Measurements from ENCODE around the gene RNF152. TPM values are rescaled to one million over a fixed set of nuclear protein-coding genes. Genes with fewer than 3 reads are reported as not detected.

The RNF152 gene
- total RNA-seq, 4 donors from 2014 or later, result 49.3 to 143 (median 95.2) TPM

GRCh38 chr18:61859113-61859512 is 33.7 kb downstream of the RNF152 start:
- Histone ChIP-seq H3K4me3 (no peak overlapping the region), H3K27me3 (no peaks in the 10 kb centered on the region), H3K27ac (no peak overlapping the region), H3K36me3 (no peaks in the 10 kb centered on the region), H3K9me3 (no peaks in the 10 kb centered on the region), H3K4me1 (peaks cover 10% of the 10 kb centered on the region)
- DNase-seq (ENCODE audit: low spot score in 2 of 2), result no peak
- 94% methylated on average over 9 of the region's 9 CpGs for WGBS
- TF ChIP-seq, protein P1, sequence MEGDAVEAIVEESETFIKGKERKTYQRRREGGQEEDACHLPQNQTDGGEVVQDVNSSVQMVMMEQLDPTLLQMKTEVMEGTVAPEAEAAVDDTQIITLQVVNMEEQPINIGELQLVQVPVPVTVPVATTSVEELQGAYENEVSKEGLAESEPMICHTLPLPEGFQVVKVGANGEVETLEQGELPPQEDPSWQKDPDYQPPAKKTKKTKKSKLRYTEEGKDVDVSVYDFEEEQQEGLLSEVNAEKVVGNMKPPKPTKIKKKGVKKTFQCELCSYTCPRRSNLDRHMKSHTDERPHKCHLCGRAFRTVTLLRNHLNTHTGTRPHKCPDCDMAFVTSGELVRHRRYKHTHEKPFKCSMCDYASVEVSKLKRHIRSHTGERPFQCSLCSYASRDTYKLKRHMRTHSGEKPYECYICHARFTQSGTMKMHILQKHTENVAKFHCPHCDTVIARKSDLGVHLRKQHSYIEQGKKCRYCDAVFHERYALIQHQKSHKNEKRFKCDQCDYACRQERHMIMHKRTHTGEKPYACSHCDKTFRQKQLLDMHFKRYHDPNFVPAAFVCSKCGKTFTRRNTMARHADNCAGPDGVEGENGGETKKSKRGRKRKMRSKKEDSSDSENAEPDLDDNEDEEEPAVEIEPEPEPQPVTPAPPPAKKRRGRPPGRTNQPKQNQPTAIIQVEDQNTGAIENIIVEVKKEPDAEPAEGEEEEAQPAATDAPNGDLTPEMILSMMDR (IDR thresholded peaks at IDR 0.05), result no peak
- TF ChIP-seq POLR2A (IDR thresholded peaks at IDR 0.05) (no peak), EP300 (IDR thresholded peaks at IDR 0.05) (no peak), POLR2AphosphoS5 (IDR thresholded peaks at IDR 0.05) (no peak)

DNA sequence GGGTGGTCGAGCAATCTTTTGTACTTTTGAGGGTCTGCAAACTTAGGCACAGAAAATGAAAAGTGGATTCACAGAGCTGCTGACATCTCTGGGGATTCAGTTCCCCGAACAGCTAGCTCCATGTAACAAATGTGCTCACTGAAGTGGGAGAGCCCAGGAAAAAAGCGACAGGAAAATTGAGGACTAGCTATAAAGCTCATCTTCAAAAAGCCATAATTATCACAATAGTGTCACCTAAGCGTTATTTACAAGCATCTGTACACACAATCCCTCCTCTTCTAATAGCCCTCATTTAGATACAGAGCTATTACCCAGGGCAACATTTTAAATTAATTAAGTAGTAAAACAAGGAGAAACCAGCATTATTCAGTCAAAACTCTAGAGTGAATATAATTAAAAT is 36.1 kb downstream of the RNF152 start:
- WGBS, result 86% methylated on average over 4 of the region's 4 CpGs
- Histone ChIP-seq H3K9me3 (no peaks in the 10 kb centered on the region), H3K4me3 (no peak overlapping the region), H3K27me3 (no peaks in the 10 kb centered on the region), H3K36me3 (no peaks in the 10 kb centered on the region), H3K4me1 (peaks cover 7% of the 10 kb centered on the region), H3K27ac (no peak overlapping the region)
- TF ChIP-seq, protein P1 (IDR thresholded peaks at IDR 0.05), result no peak
- TF ChIP-seq EP300 (IDR thresholded peaks at IDR 0.05) (no peak), POLR2A (IDR thresholded peaks at IDR 0.05) (no peak), POLR2AphosphoS5 (IDR thresholded peaks at IDR 0.05) (no peak)
- no peak for DNase-seq (ENCODE audit: low spot score in 2 of 2)

DNA sequence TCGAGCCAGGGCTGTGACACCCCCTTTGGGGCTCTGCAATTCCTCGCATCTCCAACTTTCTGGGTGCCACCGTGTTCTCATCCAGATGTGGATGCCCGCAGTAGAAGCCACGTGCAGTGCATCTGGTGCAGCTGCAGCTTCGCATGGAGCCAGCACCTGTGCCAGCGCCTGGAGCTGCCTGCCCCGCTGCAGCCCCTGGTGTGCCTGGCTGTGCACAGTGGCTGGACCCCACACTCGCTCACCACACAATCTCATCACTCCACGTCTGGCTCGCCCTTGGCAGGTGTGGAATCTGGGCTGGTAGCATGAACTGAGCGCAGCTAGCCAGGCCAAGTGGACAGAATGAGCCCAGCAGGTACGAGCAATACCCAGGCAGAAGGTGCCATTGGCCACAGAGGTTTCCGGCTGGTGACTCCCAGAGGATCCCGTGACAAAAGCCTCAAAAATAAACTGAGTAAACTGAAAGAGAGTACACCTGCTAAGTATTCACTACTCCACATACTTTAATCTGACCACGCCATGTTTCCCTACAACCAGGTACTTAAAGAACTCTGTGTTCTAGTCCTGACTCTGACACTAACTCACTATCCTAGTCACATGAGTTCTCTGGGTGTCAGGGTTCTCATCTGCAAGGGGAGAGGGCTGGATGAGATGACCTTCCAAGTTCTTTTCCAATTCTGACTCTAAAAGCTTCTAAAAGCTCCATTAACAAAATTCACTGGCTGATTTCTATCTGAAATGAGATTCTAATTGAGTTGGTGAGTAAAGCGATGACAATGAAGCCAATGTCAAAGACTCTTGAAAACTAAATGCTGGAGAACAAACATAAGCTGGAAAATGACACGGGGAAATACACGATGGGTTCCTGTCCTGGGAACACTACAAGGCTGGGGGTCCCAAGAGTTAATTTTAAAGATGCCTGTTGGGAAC is 37.1 kb downstream of the RNF152 start:
- Histone ChIP-seq H3K4me3 (no peak overlapping the region), H3K36me3 (no peaks in the 10 kb centered on the region), H3K27me3 (no peaks in the 10 kb centered on the region), H3K9me3 (no peaks in the 10 kb centered on the region), H3K4me1 (no peaks in the 10 kb centered on the region), H3K27ac (no peak overlapping the region)
- DNase-seq (ENCODE audit: low spot score in 2 of 2), result no peak
- WGBS, result 96% methylated on average over 14 of the region's 19 CpGs
- TF ChIP-seq POLR2A (IDR thresholded peaks at IDR 0.05), result no peak
- TF ChIP-seq, protein P1 (IDR thresholded peaks at IDR 0.05), result no peak
- TF ChIP-seq POLR2AphosphoS5 (IDR thresholded peaks at IDR 0.05), result no peak
- TF ChIP-seq EP300 (IDR thresholded peaks at IDR 0.05), result no peak

GRCh38 chr18:61854578-61855448 is 38.0 kb downstream of the RNF152 start:
- 72% methylated on average over 9 of the region's 9 CpGs for WGBS
- TF ChIP-seq, protein P1 (IDR thresholded peaks at IDR 0.05), result no peak
- TF ChIP-seq POLR2AphosphoS5 (IDR thresholded peaks at IDR 0.05) (no peak), POLR2A (IDR thresholded peaks at IDR 0.05) (no peak)
- Histone ChIP-seq H3K4me3 (no peak overlapping the region), H3K27ac (no peak overlapping the region), H3K9me3 (no peaks in the 10 kb centered on the region), H3K36me3 (no peaks in the 10 kb centered on the region), H3K4me1 (no peaks in the 10 kb centered on the region), H3K27me3 (no peaks in the 10 kb centered on the region)
- DNase-seq (ENCODE audit: low spot score in 2 of 2), result no peak

DNA sequence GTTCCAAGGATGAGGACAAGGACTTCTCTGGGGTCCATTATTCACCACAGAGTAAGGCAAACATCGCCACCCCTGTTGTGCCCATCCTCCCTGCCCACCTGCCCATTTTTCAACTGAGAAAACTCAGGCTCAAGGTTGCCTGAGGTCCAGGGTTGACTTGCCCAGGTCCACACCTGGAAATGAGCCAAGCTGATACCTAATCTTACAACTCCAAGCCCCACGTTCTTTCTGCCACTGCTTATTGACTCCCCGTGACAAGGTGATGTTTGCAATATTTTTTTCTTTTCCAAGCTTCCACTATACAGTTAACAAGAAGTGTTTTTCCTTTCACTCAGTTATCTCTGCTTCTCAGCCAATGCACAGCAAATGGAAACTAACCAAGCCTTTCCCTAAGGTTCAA is 39.0 kb downstream of the RNF152 start:
- H3K36me3 ChIP-seq, result no peaks in the 10 kb centered on the region
- H3K27ac ChIP-seq, result no peak overlapping the region
- H3K27me3 ChIP-seq, result no peaks in the 10 kb centered on the region
- no peaks in the 10 kb centered on the region for H3K4me1 ChIP-seq
- no peaks in the 10 kb centered on the region for H3K9me3 ChIP-seq
- no peak overlapping the region for H3K4me3 ChIP-seq
- TF ChIP-seq POLR2AphosphoS5 (IDR thresholded peaks at IDR 0.05) (no peak), POLR2A (IDR thresholded peaks at IDR 0.05) (no peak), EP300 (IDR thresholded peaks at IDR 0.05) (no peak)
- TF ChIP-seq, protein P1 (IDR thresholded peaks at IDR 0.05), result no peak
- DNase-seq (ENCODE audit: low spot score in 2 of 2), result no peak
- WGBS, result 88% methylated on average over 3 of the region's 3 CpGs
